GM12878 (cell line): Measurements from ENCODE around the gene TNFRSF8. TPM values are rescaled to one million over a fixed set of nuclear protein-coding genes. Genes with fewer than 3 reads are reported as not detected.

Source experiments
- CHD2 ChIP-seq: IDR thresholded peaks from 2 replicates; pipeline ENCODE4 v1.6.1; 2011; ENCODE audit warnings: low read depth, low read length, improper control_type of control experiment, borderline replicate concordance
- ETV6 ChIP-seq, 2 experiments: fragments of 450-650 bp in 1 of 2; IDR thresholded peaks in 1 of 2; conservative IDR thresholded peaks in 1 of 2; 2 replicates each; pipeline ENCODE4 v1.6.1; 2014; ENCODE audit warnings: antibody characterized with exemption in 1 of 2, borderline replicate concordance in 1 of 2, low read depth in 1 of 2, mild to moderate bottlenecking in 1 of 2, moderate library complexity in 1 of 2
- FOXM1 ChIP-seq: IDR thresholded peaks from 2 replicates; pipeline ENCODE4 v1.6.1; 2012; ENCODE audit warnings: low read depth, mild to moderate bottlenecking, inconsistent platforms, low read length, moderate library complexity
- GABPA ChIP-seq: IDR thresholded peaks from 2 replicates; pipeline ENCODE4 v1.6.1; 2014; ENCODE audit warnings: antibody characterized with exemption, low read depth, mild to moderate bottlenecking, inconsistent platforms
- GATAD2B ChIP-seq: fragments of 450-650 bp; conservative IDR thresholded peaks from 2 replicates; pipeline ENCODE4 v1.6.1; 2017; ENCODE audit warnings: low read depth, mild to moderate bottlenecking, moderate library complexity
- IRF4 ChIP-seq: IDR thresholded peaks from 2 replicates; pipeline ENCODE4 v1.6.1; 2011; ENCODE audit warnings: low read depth, low read length
- KLF5 ChIP-seq: fragments of 450-650 bp; IDR thresholded peaks from 2 replicates; pipeline ENCODE4 v1.6.1; 2014; ENCODE audit warnings: mild to moderate bottlenecking; ENCODE audit not compliant: partially characterized antibody
- NFIC ChIP-seq: IDR thresholded peaks from 2 replicates; pipeline ENCODE4 v1.6.1; 2012; ENCODE audit warnings: low read depth, mild to moderate bottlenecking, inconsistent platforms, low read length, moderate library complexity
- NKRF ChIP-seq: fragments of 450-650 bp; conservative IDR thresholded peaks from 2 replicates; pipeline ENCODE4 v1.6.1; 2017; ENCODE audit warnings: mild to moderate bottlenecking, moderate library complexity
- POLR2AphosphoS5 ChIP-seq: IDR thresholded peaks from 2 replicates; pipeline ENCODE4 v1.6.1; 2011; ENCODE audit warnings: mild to moderate bottlenecking, low read length, inconsistent platforms
- RB1 ChIP-seq: fragments of 450-650 bp; formaldehyde crosslinking; IDR thresholded peaks from 2 replicates; pipeline ENCODE4 v1.6.1; 2017; ENCODE audit warnings: mild to moderate bottlenecking, borderline replicate concordance
- RUNX3 ChIP-seq: IDR thresholded peaks from 2 replicates; pipeline ENCODE4 v1.6.1; 2012; ENCODE audit warnings: low read length, inconsistent platforms
- TAF1 ChIP-seq: IDR thresholded peaks from 2 replicates; pipeline ENCODE4 v1.6.1; 2011; ENCODE audit warnings: mild to moderate bottlenecking, low read depth, low read length, borderline replicate concordance
- ZBED1 ChIP-seq: IDR thresholded peaks from 2 replicates; pipeline ENCODE4 v1.6.1; 2016; ENCODE audit warnings: borderline replicate concordance
- ZBTB40 ChIP-seq: fragments of 450-650 bp; IDR thresholded peaks from 2 replicates; pipeline ENCODE4 v1.6.1; 2016; ENCODE audit warnings: mild to moderate bottlenecking, moderate library complexity, borderline replicate concordance
- ZNF687 ChIP-seq: fragments of 450-650 bp; IDR thresholded peaks from 2 replicates; pipeline ENCODE4 v1.6.1; 2017; ENCODE audit warnings: mild to moderate bottlenecking, moderate library complexity
- polyA plus RNA-seq, 11 experiments: library from polyadenylated mRNA; depleted of rRNA in 4 of 11; unstranded in 6 of 11; stranded (reverse) in 5 of 11; fragments of >200 nt; fragmentation: Nextera tagmentation in 4 of 11; fragmentation: Illumina TruSeq in 1 of 11; extraction: Ambion mirVana in 4 of 11; extraction: Trizol in 1 of 11; gene quantifications; 1 replicate in 1 of 11; 2 replicates in 10 of 11; pipeline versions ENCODE4 v1.2.1 to v1.2.3, GENCODE V29; 2011 to 2016; ENCODE audit warnings: inconsistent platforms in 2 of 11, missing spikeins in 2 of 11, low read depth in 1 of 11
- total RNA-seq, 4 experiments: library from RNA; depleted of rRNA in 3 of 4; stranded (reverse); fragments of >200 nt in 3 of 4; fragmentation: Illumina TruSeq in 1 of 4; extraction: Trizol in 1 of 4; gene quantifications; 2 replicates each; pipeline versions ENCODE4 v1.2.1 to v1.2.3, GENCODE V29; 2013 to 2021

The TNFRSF8 gene
- total and polyA plus RNA-seq, 10 of the 15 experiments (the other 5 are each of a cell fraction or from before 2014, with no cell fraction given): 9.8 to 114 (median 58.8) TPM

- TF ChIP-seq NKRF (peak; percentile 22; the same call in 1 of the 2 replicates), KLF5 (peak; percentile 68), NFIC (peak; percentile 65; the same call in 1 of the 2 replicates), FOXM1 (peak; percentile 44), ZBTB40 (no peak), GATAD2B (peak; percentile 89), RB1 (peak; percentile 71; the same call in 1 of the 2 replicates), CHD2 (0 out of 2 replicates have a peak, but pooled peaks have one; percentile 19), ZNF687 (peak; percentile 57; the same call in 1 of the 2 replicates), ETV6 (conservative IDR thresholded peaks at IDR 0.05 in 1 of 2, IDR thresholded peaks at IDR 0.05 in 1 of 2; ENCODE audit: borderline replicate concordance in 1 of 2, low read depth in 1 of 2) (peak in 1 of 2 experiments; percentile 20; a peak in 2 of 4 replicates), IRF4 (0 out of 2 replicates have a peak, but pooled peaks have one; percentile 14), POLR2AphosphoS5 (peak; percentile 54), RUNX3 (peak; percentile 72), TAF1 (0 out of 2 replicates have a peak, but pooled peaks have one; percentile 11), GABPA (no peak), ZBED1 (peak; percentile 65; the same call in 1 of the 2 replicates)
- TF ChIP-seq, all 136 proteins: peak for 56
Observed at GRCh38 chr1:12078938-12079861, 16.1 kb downstream of the TNFRSF8 start (continued).
